Calu3 (cell line): ENCODE results near the gene BCR. TPM values are rescaled to one million over a fixed set of nuclear protein-coding genes. Genes with fewer than 3 reads are reported as not detected.

Source experiments
- BruUV-seq: library from RNA; stranded (reverse); fragments of 400-500 nt; replicated peaks from 2 replicates; lab custom pipeline; 2021; lab: Mats Ljungman, UMichigan
- CTCF ChIA-PET: fragments of 300-600 bp; sonication (Branson Sonifier 250); formaldehyde crosslinking; loops from one replicate; lab custom pipeline; 2022; ENCODE audit warnings: antibody characterized with exemption; lab: Charles Lee
- DNase-seq: peaks from one replicate; pipeline ENCODE4 v3.0.0; 2022
- H3K27ac Mint-ChIP-seq: one replicate; pipeline ENCODE4 v1.8.0; 2022; ENCODE audit warnings: mixed read lengths; ENCODE audit not compliant: unreplicated experiment
- H3K27me3 Mint-ChIP-seq: one replicate; pipeline ENCODE4 v1.8.0; 2022; ENCODE audit warnings: mixed read lengths; ENCODE audit not compliant: unreplicated experiment
- H3K36me3 Mint-ChIP-seq: one replicate; pipeline ENCODE4 v1.8.0; 2022; ENCODE audit warnings: mild to moderate bottlenecking, moderate library complexity, mixed read lengths; ENCODE audit not compliant: insufficient read depth, unreplicated experiment
- H3K4me1 Mint-ChIP-seq: one replicate; pipeline ENCODE4 v1.8.0; 2022; ENCODE audit warnings: mild to moderate bottlenecking, low read depth, mixed read lengths; ENCODE audit not compliant: unreplicated experiment
- H3K4me3 Mint-ChIP-seq: one replicate; pipeline ENCODE4 v1.8.0; 2022; ENCODE audit warnings: mild to moderate bottlenecking, low read depth, moderate library complexity, mixed read lengths; ENCODE audit not compliant: unreplicated experiment
- H3K9me3 Mint-ChIP-seq: one replicate; pipeline ENCODE4 v1.8.0; 2022; ENCODE audit warnings: low read depth, mixed read lengths; ENCODE audit not compliant: unreplicated experiment
- intact Hi-C: fragments of 100-400 bp; cut with micrococcal nuclease; formaldehyde crosslinking; loops from one replicate; pipeline ENCODE4 v1.10.0; 2022; ENCODE audit not compliant: unreplicated experiment
- total RNA-seq: library from RNA; stranded (reverse); gene quantifications from 2 replicates; pipeline ENCODE4 v1.2.3, GENCODE V29; 2022
- TF ChIP-seq, protein P1 (sequence below): fragments of 200-600 bp; IDR thresholded peaks from one replicate; pipeline ENCODE4 v1.8.0; 2022; ENCODE audit warnings: antibody characterized with exemption; ENCODE audit not compliant: unreplicated experiment

Gene BCR
- total RNA-seq, 1 experiment from 2014 or later: 83.6 TPM

GRCh38 chr22:23256171-23256932 lies 76.0 kb downstream of the BCR start:
- TF ChIP-seq, protein P1, sequence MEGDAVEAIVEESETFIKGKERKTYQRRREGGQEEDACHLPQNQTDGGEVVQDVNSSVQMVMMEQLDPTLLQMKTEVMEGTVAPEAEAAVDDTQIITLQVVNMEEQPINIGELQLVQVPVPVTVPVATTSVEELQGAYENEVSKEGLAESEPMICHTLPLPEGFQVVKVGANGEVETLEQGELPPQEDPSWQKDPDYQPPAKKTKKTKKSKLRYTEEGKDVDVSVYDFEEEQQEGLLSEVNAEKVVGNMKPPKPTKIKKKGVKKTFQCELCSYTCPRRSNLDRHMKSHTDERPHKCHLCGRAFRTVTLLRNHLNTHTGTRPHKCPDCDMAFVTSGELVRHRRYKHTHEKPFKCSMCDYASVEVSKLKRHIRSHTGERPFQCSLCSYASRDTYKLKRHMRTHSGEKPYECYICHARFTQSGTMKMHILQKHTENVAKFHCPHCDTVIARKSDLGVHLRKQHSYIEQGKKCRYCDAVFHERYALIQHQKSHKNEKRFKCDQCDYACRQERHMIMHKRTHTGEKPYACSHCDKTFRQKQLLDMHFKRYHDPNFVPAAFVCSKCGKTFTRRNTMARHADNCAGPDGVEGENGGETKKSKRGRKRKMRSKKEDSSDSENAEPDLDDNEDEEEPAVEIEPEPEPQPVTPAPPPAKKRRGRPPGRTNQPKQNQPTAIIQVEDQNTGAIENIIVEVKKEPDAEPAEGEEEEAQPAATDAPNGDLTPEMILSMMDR: no peak
- peaks cover 7% of the 10 kb centered on the region for H3K36me3 Mint-ChIP-seq
- intact Hi-C loops: no loop called here
- peaks cover 10% of the 10 kb centered on the region for H3K4me1 Mint-ChIP-seq
- CTCF ChIA-PET: no interaction called here
- no peaks in the 10 kb centered on the region for H3K27me3 Mint-ChIP-seq
- H3K27ac Mint-ChIP-seq: no peak overlapping the region
- DNase-seq: no peak
- H3K9me3 Mint-ChIP-seq: no peaks in the 10 kb centered on the region
- BruUV-seq: no TSS peak
- H3K4me3 Mint-ChIP-seq: no peak overlapping the region

GRCh38 chr22:23256986-23257888 lies 76.9 kb downstream of the BCR start:
- DNase-seq: no peak
- no peak overlapping the region for H3K27ac Mint-ChIP-seq
- no peaks in the 10 kb centered on the region for H3K27me3 Mint-ChIP-seq
- H3K36me3 Mint-ChIP-seq: peaks cover 7% of the 10 kb centered on the region
- intact Hi-C loops: no loop called here
- H3K9me3 Mint-ChIP-seq: no peaks in the 10 kb centered on the region
- CTCF ChIA-PET: no interaction called here
- no peak overlapping the region for H3K4me3 Mint-ChIP-seq
- H3K4me1 Mint-ChIP-seq: peaks cover 9% of the 10 kb centered on the region
- BruUV-seq: no TSS peak
- TF ChIP-seq, protein P1: no peak

GRCh38 chr22:23257889-23258825 lies 77.8 kb downstream of the BCR start:
- Mint-ChIP-seq H3K4me3 (no peak overlapping the region), H3K36me3 (peaks cover 12% of the 10 kb centered on the region), H3K27ac (no peak overlapping the region), H3K27me3 (no peaks in the 10 kb centered on the region), H3K9me3 (no peaks in the 10 kb centered on the region), H3K4me1 (peaks cover 9% of the 10 kb centered on the region)
- CTCF ChIA-PET: no interaction called here
- TF ChIP-seq, protein P1: no peak
- intact Hi-C loops: no loop called here
- no TSS peak for BruUV-seq
- DNase-seq: no peak

GRCh38 chr22:23258826-23259170 lies 78.5 kb downstream of the BCR start:
- DNase-seq: no peak
- no peak overlapping the region for H3K4me3 Mint-ChIP-seq
- no TSS peak for BruUV-seq
- no peaks in the 10 kb centered on the region for H3K27me3 Mint-ChIP-seq
- peaks cover 13% of the 10 kb centered on the region for H3K36me3 Mint-ChIP-seq
- H3K4me1 Mint-ChIP-seq: peaks cover 11% of the 10 kb centered on the region
- intact Hi-C loops: no loop called here
- TF ChIP-seq, protein P1: no peak
- no peaks in the 10 kb centered on the region for H3K9me3 Mint-ChIP-seq
- no peak overlapping the region for H3K27ac Mint-ChIP-seq
- CTCF ChIA-PET: no interaction called here
